ENCODE results near the gene CPEB4. TPM values are rescaled to one million over a fixed set of nuclear protein-coding genes. Genes with fewer than 3 reads are reported as not detected.

Gene CPEB4
- total and polyA plus RNA-seq, 2 experiments from 2014 or later = 5.9 to 10.2 TPM

DNA sequence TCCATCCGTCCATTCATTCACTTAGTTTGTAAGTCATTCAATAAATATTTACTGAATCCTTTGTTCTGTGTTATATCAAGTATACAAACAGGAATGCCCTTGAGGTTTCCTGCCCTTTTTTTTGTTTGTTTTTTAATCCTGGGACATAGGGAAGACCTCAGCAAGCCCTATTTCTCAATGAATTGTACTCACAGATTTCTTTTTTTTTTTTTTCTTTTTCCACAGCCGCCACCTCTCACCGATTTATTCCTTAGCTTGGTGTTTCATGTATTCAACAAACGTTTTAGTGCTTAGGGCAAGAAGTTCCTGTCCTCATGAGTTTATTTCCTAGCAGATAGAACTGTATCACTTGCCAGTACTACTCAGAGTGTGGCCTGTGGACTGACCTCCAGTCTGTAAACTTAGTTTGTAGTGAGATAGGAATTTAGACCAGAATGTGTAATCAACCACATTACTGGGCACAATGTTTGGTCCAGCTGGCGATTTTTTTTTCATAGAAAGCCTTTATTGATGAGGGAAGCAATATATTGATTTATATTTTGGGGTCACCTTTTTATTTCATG, 65.5 kb downstream of the CPEB4 start (continued):
- TF ChIP-seq, protein P1, sequence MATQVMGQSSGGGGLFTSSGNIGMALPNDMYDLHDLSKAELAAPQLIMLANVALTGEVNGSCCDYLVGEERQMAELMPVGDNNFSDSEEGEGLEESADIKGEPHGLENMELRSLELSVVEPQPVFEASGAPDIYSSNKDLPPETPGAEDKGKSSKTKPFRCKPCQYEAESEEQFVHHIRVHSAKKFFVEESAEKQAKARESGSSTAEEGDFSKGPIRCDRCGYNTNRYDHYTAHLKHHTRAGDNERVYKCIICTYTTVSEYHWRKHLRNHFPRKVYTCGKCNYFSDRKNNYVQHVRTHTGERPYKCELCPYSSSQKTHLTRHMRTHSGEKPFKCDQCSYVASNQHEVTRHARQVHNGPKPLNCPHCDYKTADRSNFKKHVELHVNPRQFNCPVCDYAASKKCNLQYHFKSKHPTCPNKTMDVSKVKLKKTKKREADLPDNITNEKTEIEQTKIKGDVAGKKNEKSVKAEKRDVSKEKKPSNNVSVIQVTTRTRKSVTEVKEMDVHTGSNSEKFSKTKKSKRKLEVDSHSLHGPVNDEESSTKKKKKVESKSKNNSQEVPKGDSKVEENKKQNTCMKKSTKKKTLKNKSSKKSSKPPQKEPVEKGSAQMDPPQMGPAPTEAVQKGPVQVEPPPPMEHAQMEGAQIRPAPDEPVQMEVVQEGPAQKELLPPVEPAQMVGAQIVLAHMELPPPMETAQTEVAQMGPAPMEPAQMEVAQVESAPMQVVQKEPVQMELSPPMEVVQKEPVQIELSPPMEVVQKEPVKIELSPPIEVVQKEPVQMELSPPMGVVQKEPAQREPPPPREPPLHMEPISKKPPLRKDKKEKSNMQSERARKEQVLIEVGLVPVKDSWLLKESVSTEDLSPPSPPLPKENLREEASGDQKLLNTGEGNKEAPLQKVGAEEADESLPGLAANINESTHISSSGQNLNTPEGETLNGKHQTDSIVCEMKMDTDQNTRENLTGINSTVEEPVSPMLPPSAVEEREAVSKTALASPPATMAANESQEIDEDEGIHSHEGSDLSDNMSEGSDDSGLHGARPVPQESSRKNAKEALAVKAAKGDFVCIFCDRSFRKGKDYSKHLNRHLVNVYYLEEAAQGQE (IDR thresholded peaks at IDR 0.05; ENCODE audit: unreplicated experiment) = no peak
- no peak for TF ChIP-seq CREB1 (CRISPR knock-in tag; IDR thresholded peaks at IDR 0.05; ENCODE audit: low read depth)
- TF ChIP-seq EZH2 (IDR thresholded peaks at IDR 0.05; ENCODE audit: low read depth, unreplicated experiment) = no peak
- TF ChIP-seq JUNB (IDR thresholded peaks at IDR 0.05; ENCODE audit: unreplicated experiment) = no peak
- TF ChIP-seq ZNF331 (CRISPR knock-in tag; IDR thresholded peaks at IDR 0.05; ENCODE audit: low read depth) = no peak
- TF ChIP-seq, protein P2, sequence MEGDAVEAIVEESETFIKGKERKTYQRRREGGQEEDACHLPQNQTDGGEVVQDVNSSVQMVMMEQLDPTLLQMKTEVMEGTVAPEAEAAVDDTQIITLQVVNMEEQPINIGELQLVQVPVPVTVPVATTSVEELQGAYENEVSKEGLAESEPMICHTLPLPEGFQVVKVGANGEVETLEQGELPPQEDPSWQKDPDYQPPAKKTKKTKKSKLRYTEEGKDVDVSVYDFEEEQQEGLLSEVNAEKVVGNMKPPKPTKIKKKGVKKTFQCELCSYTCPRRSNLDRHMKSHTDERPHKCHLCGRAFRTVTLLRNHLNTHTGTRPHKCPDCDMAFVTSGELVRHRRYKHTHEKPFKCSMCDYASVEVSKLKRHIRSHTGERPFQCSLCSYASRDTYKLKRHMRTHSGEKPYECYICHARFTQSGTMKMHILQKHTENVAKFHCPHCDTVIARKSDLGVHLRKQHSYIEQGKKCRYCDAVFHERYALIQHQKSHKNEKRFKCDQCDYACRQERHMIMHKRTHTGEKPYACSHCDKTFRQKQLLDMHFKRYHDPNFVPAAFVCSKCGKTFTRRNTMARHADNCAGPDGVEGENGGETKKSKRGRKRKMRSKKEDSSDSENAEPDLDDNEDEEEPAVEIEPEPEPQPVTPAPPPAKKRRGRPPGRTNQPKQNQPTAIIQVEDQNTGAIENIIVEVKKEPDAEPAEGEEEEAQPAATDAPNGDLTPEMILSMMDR (conservative IDR thresholded peaks at IDR 0.05; ENCODE audit: low read depth in 2 of 2) = no peak
- no peak for TF ChIP-seq NANOG (IDR thresholded peaks at IDR 0.05; ENCODE audit: borderline replicate concordance)
- no peak for TF ChIP-seq EZH2phosphoT487 (IDR thresholded peaks at IDR 0.05; ENCODE audit: unreplicated experiment)
- TF ChIP-seq POLR2AphosphoS5 (IDR thresholded peaks at IDR 0.05; ENCODE audit: low read depth) = no peak
- no peak for TF ChIP-seq ZNF114 (CRISPR knock-in tag; IDR thresholded peaks at IDR 0.05)
- TF ChIP-seq, protein P3, sequence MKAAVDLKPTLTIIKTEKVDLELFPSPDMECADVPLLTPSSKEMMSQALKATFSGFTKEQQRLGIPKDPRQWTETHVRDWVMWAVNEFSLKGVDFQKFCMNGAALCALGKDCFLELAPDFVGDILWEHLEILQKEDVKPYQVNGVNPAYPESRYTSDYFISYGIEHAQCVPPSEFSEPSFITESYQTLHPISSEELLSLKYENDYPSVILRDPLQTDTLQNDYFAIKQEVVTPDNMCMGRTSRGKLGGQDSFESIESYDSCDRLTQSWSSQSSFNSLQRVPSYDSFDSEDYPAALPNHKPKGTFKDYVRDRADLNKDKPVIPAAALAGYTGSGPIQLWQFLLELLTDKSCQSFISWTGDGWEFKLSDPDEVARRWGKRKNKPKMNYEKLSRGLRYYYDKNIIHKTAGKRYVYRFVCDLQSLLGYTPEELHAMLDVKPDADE (IDR thresholded peaks at IDR 0.05) = no peak
- no peak for TF ChIP-seq STAT1 (IDR thresholded peaks at IDR 0.05; ENCODE audit: unreplicated experiment)
